ENCODE results near the gene CTIF. TPM values are rescaled to one million over a fixed set of nuclear protein-coding genes. Genes with fewer than 3 reads are reported as not detected.

CTIF gene
- total and polyA plus RNA-seq, 5 donors from 2014 or later, result 0.23 to 1.8 TPM; not detected in 3

DNA sequence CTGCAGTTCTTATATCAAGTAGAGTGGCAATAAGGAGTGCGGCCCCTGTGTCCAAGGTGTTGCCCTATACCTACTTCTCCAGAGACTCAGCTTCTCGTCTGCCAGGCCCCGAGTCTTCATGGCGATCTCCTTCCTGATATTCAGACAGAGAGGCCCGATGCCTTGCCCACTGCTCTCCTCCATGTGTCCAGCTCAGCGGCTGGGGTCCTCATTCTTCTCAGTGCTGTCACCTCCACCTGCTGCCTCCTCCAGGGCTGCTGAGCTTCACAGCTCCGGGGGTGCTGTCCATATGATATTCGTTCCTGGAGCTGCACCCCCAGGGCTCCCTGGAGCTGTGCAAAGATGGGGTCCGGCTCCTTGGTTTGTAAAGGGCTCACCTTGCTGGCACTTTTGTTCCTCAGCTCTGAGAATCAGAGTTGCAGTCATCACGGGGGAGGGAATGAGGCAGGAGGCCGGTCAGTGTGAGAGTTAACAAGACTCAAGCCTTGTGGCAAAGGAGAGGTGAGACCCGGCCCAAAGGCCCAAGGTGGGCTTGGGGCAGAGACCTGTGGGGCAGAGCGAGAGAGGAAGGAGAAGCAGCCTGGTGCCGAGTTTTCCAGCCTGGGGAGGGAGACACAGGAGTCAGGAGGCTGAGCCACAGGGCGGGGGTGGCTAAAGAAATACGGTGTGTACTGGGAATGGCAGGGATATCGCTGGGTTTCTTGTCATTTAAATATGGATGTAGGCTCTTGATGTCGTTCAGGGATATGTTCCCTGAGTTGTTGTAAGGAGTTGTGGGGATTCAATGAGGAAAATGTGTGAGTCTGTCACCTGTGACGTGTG lies 120.6 kb downstream of the CTIF start:
- Mint-ChIP-seq H3K27ac (no peak overlapping the region), H3K4me1 (no peaks in the 10 kb centered on the region), H3K36me3 (no peaks in the 10 kb centered on the region), H3K9me3 (no peaks in the 10 kb centered on the region), H3K4me3 (no peak overlapping the region), H3K27me3 (peaks cover 6% of the 10 kb centered on the region)
- H3K4me1 ChIP-seq (ENCODE audit: control insufficient read depth, insufficient read depth, low read length, poor library complexity, severe bottlenecking), result no peaks in the 10 kb centered on the region
- no peaks in the 10 kb centered on the region for H3K27me3 ChIP-seq (ENCODE audit: control insufficient read depth, insufficient read depth, low read length)
- no peaks in the 10 kb centered on the region for H3K9me3 ChIP-seq (ENCODE audit: control insufficient read depth in 2 of 2, low read length in 2 of 2)
- no peak overlapping the region for H3K27ac ChIP-seq (ENCODE audit: insufficient read depth, low read length, poor library complexity, severe bottlenecking)
- DNase-seq (no peak), ATAC-seq (ENCODE audit: low read depth in 2 of 2) (no peak)
- H3K36me3 ChIP-seq (ENCODE audit: control insufficient read depth, insufficient read depth, low read length), result no peaks in the 10 kb centered on the region
- no peak overlapping the region for H3K4me3 ChIP-seq (ENCODE audit: low read depth, low read length)

DNA sequence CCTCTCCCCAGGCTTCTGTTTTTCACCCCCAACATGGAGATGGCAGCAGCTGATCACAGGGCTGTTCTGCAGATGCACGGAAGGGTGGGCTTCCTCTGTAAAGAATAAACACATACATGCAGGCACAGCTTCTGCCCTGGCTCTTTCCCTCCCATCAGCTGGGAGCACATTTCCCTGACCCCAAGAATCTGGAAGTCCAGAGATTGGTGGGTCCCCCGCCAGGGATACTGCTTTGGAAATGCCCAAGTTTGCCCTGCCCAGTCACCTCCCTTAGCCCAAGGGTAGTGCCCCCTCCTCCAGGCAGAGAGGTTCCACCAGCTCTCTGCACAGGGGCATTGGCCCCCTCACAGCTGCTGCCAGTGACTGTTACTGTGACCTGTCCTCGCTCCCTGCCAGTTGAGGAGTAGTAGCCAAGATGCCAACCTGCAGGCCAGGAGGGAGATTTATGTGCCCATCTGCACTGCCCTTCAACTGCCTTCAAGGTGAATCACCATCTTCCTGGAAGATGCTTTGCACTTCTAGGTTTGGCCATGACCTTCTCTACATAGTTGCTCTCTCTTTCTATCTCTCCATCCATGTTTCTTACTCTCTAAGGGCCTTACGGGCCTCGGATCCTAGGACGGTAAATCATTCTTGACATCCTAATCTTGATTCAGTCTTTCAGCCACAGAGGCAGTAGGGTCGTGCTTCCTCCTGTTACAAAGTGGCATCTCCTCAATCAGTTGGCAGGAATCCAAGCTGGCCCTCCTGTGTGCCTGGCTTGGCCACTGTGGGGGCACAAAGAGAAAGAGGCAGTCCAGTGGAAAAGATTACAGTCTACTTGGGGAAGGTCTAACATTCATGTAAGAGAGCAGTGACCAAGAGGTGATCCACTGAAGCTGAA lies 121.8 kb downstream of the CTIF start:
- H3K27ac Mint-ChIP-seq, result no peak overlapping the region

DNA sequence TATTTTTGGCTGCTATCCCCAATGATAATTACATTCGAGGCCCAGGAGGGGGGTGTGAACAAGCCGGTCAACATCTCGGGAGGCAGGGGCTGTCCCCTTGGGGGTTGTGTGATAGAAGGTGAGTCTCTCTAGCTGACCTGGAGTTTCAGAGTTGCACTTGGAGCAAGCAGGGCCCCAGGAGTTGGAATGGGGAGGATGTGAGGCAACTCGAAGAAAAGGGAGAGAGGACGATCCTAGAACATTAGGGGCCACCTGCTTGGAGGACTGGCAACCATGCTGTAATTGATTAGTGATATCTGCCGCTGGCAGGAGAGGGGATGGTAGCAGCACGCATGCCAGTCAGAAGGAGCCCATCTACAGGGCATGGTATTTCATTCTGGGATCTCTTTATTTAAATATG lies 122.6 kb downstream of the CTIF start:
- H3K4me3 Mint-ChIP-seq, result no peak overlapping the region
- Histone ChIP-seq H3K4me1 (ENCODE audit: control insufficient read depth, insufficient read depth, low read length, poor library complexity, severe bottlenecking) (no peaks in the 10 kb centered on the region), H3K9me3 (ENCODE audit: control insufficient read depth in 2 of 2, low read length in 2 of 2) (no peaks in the 10 kb centered on the region), H3K36me3 (ENCODE audit: control insufficient read depth, insufficient read depth, low read length) (no peaks in the 10 kb centered on the region), H3K27ac (ENCODE audit: insufficient read depth, low read length, poor library complexity, severe bottlenecking) (no peak overlapping the region), H3K4me3 (ENCODE audit: low read depth, low read length) (no peak overlapping the region), H3K27me3 (ENCODE audit: control insufficient read depth, insufficient read depth, low read length) (no peaks in the 10 kb centered on the region)
- H3K27me3 Mint-ChIP-seq, result peaks cover 6% of the 10 kb centered on the region
- H3K36me3 Mint-ChIP-seq, result no peaks in the 10 kb centered on the region
- H3K9me3 Mint-ChIP-seq, result peaks cover 0 to 8% (median 3%) of the 10 kb centered on the region in 7 donors
- no peak overlapping the region for H3K27ac Mint-ChIP-seq
- DNase-seq (no peak), ATAC-seq (ENCODE audit: low read depth in 2 of 2) (no peak)
- H3K4me1 Mint-ChIP-seq, result no peaks in the 10 kb centered on the region

More for the DNA sequence above, 121.8 kb downstream of the CTIF start:
- DNase-seq (no peak), ATAC-seq (ENCODE audit: low read depth in 2 of 2) (no peak)
- Mint-ChIP-seq H3K27me3 (peaks cover 6% of the 10 kb centered on the region), H3K36me3 (no peaks in the 10 kb centered on the region), H3K9me3 (peaks cover 0 to 2% (median 0%) of the 10 kb centered on the region in 7 donors), H3K4me3 (no peak overlapping the region), H3K4me1 (no peaks in the 10 kb centered on the region)
- Histone ChIP-seq H3K4me3 (ENCODE audit: low read depth, low read length) (no peak overlapping the region), H3K36me3 (ENCODE audit: control insufficient read depth, insufficient read depth, low read length) (no peaks in the 10 kb centered on the region), H3K27me3 (ENCODE audit: control insufficient read depth, insufficient read depth, low read length) (no peaks in the 10 kb centered on the region), H3K9me3 (ENCODE audit: control insufficient read depth in 2 of 2, low read length in 2 of 2) (no peaks in the 10 kb centered on the region), H3K27ac (ENCODE audit: insufficient read depth, low read length, poor library complexity, severe bottlenecking) (no peak overlapping the region), H3K4me1 (ENCODE audit: control insufficient read depth, insufficient read depth, low read length, poor library complexity, severe bottlenecking) (no peaks in the 10 kb centered on the region)

DNA sequence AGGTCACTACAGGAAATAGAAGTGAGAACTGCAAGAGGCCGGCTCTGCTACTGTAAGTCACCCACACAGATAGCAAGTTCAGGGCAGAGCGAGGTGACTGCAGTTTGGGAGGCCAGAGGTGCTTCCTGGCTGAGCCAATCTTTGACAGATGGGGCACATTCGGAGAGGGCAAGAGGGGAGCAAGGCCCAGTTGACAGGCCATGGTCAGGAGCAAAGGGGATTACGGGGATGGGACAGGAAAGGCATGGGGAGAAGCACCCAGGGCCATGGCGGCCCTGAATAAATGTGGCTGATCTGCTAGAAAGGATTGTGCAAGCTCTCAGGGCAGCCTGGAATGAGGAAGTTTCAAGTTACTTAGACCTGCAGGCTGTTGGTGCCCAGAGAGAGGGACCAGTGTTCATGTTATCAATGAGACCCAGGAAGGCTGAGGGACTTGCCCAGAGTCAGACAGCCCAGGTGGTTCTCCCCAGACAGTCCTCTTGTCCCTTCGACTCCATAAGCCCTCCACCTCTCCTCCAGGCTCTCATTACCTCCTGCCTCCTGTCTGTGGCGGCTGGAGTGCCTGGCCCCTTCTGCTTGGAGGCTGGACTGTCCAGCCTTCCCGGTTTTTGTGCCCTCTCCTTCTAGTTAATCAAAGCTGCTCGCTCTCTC lies 123.3 kb downstream of the CTIF start:
- DNase-seq (no peak), ATAC-seq (ENCODE audit: low read depth in 2 of 2) (no peak)
- H3K4me1 ChIP-seq (ENCODE audit: control insufficient read depth, insufficient read depth, low read length, poor library complexity, severe bottlenecking), result no peaks in the 10 kb centered on the region
- no peaks in the 10 kb centered on the region for H3K4me1 Mint-ChIP-seq
- no peaks in the 10 kb centered on the region for H3K9me3 ChIP-seq (ENCODE audit: control insufficient read depth in 2 of 2, low read length in 2 of 2)
- no peaks in the 10 kb centered on the region for H3K36me3 Mint-ChIP-seq
- peaks cover 0 to 8% (median 3%) of the 10 kb centered on the region in 7 donors for H3K9me3 Mint-ChIP-seq
- no peaks in the 10 kb centered on the region for H3K27me3 ChIP-seq (ENCODE audit: control insufficient read depth, insufficient read depth, low read length)
- H3K27me3 Mint-ChIP-seq, result peaks cover 6% of the 10 kb centered on the region
- H3K36me3 ChIP-seq (ENCODE audit: control insufficient read depth, insufficient read depth, low read length), result no peaks in the 10 kb centered on the region
- H3K4me3 Mint-ChIP-seq, result no peak overlapping the region
- H3K27ac ChIP-seq (ENCODE audit: insufficient read depth, low read length, poor library complexity, severe bottlenecking), result no peak overlapping the region
- no peak overlapping the region for H3K4me3 ChIP-seq (ENCODE audit: low read depth, low read length)
- no peak overlapping the region for H3K27ac Mint-ChIP-seq

DNA sequence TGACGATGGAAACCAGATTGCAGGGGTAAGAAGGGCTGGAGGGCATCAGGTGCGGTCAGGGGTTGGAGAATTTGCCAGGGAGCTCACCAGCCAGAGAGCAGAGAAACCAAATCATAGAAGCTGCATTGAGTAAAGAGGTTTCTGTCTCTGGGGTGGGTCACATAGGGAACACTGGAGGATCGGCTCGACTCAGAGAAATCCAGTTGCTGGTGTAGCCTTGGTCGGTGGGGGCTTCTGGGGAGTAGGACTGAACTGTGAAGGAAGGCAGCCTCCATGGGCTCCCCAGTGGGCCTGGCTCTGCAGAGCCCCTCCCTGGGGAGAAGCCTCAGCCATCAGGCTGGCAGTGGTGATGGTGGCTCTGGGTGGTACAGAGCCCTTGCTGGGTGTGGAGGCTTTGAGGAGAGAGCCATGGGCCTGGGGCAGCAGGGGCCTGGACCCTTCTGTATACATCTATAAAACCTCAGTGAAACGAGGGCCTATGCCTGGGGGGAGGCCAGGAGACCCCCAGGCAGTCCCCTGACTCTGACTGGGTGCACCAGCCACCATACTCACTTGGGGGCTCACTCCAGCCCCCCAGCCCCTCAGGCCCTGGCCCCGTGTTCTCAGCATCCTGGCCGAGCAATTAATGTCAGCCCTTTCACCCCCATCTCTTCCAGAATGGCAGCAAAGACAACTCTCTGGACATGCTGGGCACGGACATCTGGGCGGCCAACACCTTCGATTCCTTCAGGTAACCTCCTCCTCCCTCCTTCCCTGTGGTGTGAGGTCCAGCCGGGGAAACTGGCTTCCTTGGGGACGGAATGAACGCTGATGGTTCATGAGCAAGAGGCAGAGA lies 124.5 kb downstream of the CTIF start:
- ATAC-seq (ENCODE audit: low read depth in 2 of 2) (no peak), DNase-seq (no peak)
- peak overlapping the region in 1 of 3 donors; percentile 50 for H3K27ac Mint-ChIP-seq
- H3K36me3 Mint-ChIP-seq, result no peaks in the 10 kb centered on the region
- peaks cover 0 to 8% (median 3%) of the 10 kb centered on the region in 7 donors for H3K9me3 Mint-ChIP-seq
- no peak overlapping the region for H3K4me3 ChIP-seq (ENCODE audit: low read depth, low read length)
- H3K36me3 ChIP-seq (ENCODE audit: control insufficient read depth, insufficient read depth, low read length), result no peaks in the 10 kb centered on the region
- H3K4me1 ChIP-seq (ENCODE audit: control insufficient read depth, insufficient read depth, low read length, poor library complexity, severe bottlenecking), result no peaks in the 10 kb centered on the region
- no peak overlapping the region for H3K4me3 Mint-ChIP-seq
- H3K27me3 ChIP-seq (ENCODE audit: control insufficient read depth, insufficient read depth, low read length), result no peaks in the 10 kb centered on the region
- H3K27ac ChIP-seq (ENCODE audit: insufficient read depth, low read length, poor library complexity, severe bottlenecking), result no peak overlapping the region
- H3K27me3 Mint-ChIP-seq, result peaks cover 6% of the 10 kb centered on the region
- no peaks in the 10 kb centered on the region for H3K9me3 ChIP-seq (ENCODE audit: control insufficient read depth in 2 of 2, low read length in 2 of 2)
- H3K4me1 Mint-ChIP-seq, result no peaks in the 10 kb centered on the region

DNA sequence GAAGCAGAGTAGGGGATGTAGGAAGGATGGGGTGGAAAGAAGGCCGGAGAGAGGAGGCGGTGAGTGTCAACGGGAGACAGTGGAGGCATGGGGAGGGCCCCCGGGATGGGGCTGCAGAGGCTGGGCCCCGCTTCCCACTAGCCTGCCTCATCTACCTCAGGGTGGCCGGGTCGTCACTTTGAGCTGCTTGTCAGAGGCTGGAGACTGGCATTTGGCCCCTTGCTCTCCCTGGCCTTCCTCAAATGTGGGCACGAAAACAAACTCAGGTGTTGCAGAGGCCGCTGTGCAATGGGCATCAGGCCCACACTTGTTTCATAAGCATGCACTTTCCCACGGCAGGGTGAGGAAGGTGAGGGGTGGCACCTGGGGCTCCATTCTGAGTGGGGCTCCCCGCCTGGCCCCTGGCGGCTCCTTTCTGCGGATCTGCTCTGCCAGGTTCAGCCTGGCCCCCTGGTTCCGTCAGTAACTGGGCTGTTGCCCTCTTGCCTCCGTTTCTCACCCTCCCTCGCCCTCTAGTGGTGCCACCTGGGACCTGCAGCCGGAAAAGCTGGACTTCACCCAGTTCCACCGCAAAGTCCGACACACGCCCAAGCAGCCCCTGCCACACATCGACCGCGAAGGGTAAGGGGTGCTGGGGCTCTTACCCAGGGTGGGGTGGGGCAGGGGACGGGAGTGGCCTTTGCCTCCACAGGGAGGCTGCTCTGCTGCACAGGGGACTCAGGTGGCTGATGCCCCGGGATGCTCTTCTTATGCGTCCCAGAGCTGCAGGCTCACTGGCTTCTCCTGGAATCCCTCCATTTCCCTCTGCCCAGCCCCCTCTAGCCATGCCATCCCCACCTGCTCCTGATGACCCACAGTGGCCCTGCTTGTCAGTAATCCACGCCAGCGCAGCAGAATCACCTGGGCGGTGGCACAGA lies 125.4 kb downstream of the CTIF start:
- Mint-ChIP-seq H3K9me3 (peaks cover 0 to 8% (median 3%) of the 10 kb centered on the region in 7 donors), H3K27ac (no peak overlapping the region), H3K4me1 (no peaks in the 10 kb centered on the region), H3K36me3 (no peaks in the 10 kb centered on the region), H3K4me3 (no peak overlapping the region), H3K27me3 (peaks cover 6% of the 10 kb centered on the region)
- no peak overlapping the region for H3K27ac ChIP-seq (ENCODE audit: insufficient read depth, low read length, poor library complexity, severe bottlenecking)
- DNase-seq (peak; percentile 14 to 26 (median 14)), ATAC-seq (ENCODE audit: low read depth in 2 of 2) (no peak)
- H3K4me3 ChIP-seq (ENCODE audit: low read depth, low read length), result no peak overlapping the region
- H3K27me3 ChIP-seq (ENCODE audit: control insufficient read depth, insufficient read depth, low read length), result no peaks in the 10 kb centered on the region
- H3K9me3 ChIP-seq (ENCODE audit: control insufficient read depth in 2 of 2, low read length in 2 of 2), result no peaks in the 10 kb centered on the region
- no peaks in the 10 kb centered on the region for H3K36me3 ChIP-seq (ENCODE audit: control insufficient read depth, insufficient read depth, low read length)
- no peaks in the 10 kb centered on the region for H3K4me1 ChIP-seq (ENCODE audit: control insufficient read depth, insufficient read depth, low read length, poor library complexity, severe bottlenecking)
